GM18520 (cell line): Measurements from ENCODE around the gene PDCD1.
"Not testable (repeated sequence)": the region's sequence is repeated elsewhere in the genome, so short reads cannot be mapped to it uniquely, and the experiment has no call there.

Source experiments
- ATAC-seq: cut with Tn5 transposase; IDR thresholded peaks from one replicate; pipeline ENCODE4 v1.9.1; 2021; ENCODE audit not compliant: unreplicated experiment

The PDCD1 gene

DNA sequence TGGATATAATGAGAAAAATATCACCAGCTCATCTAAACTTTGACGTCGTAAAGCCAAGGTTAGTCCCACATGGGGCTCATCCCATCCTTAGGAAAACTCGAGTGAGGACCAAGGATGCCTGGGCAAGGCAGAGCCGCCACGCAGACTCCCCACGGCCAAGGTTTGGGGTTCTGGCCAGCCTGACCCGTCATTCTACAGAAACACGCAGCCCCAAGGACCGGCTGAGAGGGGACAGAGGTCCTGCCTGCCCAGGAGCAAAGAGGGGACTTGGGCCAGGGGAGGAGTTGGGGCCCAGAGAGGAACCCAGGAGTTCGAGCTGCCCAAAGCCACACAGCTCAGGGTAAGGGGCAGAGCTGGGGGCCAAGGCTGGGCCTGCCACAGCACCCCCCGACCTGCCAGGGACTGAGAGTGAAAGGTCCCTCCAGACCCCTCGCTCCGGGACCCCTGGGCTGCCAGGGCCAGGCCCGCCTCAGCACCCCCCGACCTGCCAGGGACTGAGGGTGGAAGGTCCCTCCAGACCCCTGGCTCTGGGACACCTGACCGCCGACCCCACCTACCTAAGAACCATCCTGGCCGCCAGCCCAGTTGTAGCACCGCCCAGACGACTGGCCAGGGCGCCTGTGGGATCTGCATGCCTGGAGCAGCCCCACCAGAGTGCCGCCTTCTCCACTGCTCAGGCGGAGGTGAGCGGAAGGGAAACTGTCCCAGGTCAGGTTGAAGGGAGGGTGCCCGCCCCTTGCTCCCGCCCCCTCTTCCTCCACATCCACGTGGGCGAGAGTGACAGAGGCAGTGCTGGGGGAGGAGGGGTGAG lies at the start of gene PDCD1:
PDCD1 (minus strand) TSS at position 689 of the 811 bp plus-strand sequence; CDS start at position 633, 56 bp downstream.
- no peak for ATAC-seq

GRCh38 chr2:241907831-241908230 lies 49.1 kb upstream of the PDCD1 start:
- not testable (repeated sequence) for ATAC-seq

DNA sequence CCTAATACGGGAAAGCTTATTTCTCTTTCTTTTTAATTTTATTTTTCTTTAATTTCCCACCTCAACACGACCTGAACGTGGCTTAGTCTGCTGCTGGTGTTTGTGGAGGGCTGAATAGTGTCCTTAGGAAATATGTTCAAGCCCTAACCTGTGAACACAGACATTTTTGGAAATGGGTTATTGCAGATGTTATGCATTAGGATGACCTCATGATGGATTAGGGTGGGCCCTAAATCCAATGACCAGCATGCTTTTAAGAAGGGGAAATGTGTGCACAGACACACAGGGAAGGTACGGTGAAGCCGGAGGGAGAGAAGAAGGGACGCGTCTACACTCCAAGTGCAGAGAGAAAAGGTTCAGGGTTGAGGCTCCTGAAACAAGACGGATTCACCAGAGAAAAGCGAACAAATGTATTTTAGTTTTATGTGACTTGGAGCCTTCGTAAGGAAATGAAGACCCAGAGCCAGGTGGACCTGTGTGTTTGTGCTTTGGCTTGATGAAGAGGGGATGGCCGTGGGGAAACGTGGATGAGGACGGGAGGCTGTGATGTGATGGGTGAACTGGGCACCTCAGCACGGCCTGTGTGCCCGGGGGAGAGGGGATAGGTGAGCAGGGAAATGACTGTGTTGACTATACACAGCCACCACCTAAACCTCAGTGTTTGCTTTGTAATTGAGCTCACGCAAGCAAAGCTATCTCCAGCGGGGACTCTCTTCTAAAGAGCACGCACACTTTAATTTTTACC lies 48.3 kb upstream of the PDCD1 start:
- ATAC-seq = no peak

DNA sequence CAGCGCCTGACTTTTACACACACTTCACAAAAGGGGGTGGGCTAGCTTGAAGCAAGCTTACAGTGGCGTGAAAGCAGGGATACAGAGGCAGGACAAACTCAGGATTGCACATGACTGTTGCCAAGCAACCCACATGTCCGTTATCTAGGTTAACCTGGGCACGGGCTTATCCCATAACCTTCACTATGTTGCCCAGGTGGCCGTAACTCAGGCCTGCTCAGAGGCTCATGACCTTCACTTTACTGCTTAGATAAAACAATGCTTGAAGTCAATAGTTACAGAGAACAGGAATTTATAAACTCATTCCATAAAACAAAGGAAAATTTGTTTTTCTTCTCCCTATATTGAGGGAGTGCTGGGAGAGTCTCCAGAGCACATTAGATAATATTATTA lies 47.7 kb upstream of the PDCD1 start:
- not testable (repeated sequence) for ATAC-seq

GRCh38 chr2:241905716-241906377 lies 47.2 kb upstream of the PDCD1 start:
- no peak for ATAC-seq

DNA sequence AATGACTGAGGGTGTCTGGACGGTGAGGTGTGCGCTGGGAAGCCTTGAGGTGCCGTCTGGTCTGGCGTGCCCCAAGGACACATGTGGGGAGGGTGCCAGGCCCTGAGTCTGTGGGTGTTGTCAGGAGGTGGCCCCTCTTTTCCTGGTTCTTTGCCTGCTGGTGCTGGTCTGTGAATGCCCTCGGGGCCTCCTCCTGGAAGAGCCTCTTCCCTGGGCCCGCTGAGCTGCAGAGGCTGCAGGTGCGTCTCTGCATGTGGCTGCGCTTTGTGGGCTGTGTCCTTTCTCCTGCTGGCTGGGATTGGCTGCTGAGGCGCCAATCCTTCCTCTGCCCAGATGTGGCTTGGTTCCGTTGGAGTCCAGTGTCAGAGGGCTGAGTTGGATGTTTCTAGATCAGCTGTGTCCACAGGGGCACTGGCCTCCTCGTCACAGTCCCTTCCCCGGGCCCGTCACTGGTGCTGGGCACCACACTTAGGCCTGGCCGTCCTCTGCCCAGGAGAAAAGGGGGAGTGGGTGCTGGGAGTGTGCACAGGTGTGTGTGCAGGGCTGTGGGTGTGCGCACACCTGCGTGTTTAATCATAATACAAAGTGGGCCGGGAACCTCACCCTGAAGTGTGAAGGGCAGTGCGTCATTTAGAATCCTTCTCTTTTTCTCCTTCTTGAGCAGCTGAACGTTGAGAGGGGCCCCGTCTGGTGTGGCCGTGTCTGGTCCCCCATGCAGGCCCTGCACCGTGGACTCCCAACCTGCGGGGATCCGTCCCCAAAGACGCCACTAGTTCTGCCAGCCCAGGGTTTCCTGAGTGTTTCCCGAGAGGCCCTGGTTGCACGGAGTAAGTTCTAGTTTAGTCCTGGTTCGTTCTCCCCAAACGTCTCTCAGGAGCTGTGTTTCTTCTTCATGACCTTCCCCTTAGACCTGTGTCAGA lies 46.4 kb upstream of the PDCD1 start:
- no peak for ATAC-seq

DNA sequence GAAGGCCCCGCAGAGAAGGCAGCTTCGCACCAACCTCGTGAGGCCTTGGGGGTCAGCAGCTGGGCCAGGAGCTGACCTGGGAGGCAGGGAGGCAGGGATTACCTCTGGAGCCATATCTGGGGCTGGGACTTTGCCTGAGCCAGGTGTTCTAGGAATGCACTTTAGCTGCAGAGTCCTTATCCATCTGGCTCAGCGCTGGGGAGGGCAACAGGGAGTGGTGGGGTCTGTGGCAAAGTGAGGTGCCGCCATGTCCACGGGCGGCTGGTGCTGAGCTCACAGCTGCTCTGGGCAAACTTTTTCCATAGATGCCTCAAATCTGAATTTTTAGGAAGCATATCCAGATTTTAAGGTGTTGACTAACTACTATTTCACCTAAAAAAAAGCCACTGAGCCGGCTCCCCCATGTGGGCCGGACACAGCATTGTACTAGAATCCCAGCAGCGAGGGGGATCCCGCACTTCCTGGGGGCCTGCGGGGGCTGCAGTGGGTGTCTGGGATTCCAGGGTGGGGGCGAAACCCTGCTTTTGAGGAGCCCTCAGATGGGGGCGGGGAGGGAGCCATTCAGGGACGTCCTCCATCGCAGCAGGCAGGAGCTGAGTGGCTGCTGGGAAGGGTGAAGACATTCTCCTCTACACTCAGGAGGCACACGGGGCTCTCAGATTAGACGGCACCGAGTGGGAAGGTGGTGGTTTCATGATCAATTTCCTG lies 45.5 kb upstream of the PDCD1 start:
- ATAC-seq = no peak

GRCh38 chr2:241903121-241904010 lies 44.7 kb upstream of the PDCD1 start:
- no peak for ATAC-seq

GRCh38 chr2:241902357-241902991 lies 43.8 kb upstream of the PDCD1 start:
- no peak for ATAC-seq

- no peak for ATAC-seq
Observed at GRCh38 chr2:241901500-241902351, 43.0 kb upstream of the PDCD1 start.

DNA sequence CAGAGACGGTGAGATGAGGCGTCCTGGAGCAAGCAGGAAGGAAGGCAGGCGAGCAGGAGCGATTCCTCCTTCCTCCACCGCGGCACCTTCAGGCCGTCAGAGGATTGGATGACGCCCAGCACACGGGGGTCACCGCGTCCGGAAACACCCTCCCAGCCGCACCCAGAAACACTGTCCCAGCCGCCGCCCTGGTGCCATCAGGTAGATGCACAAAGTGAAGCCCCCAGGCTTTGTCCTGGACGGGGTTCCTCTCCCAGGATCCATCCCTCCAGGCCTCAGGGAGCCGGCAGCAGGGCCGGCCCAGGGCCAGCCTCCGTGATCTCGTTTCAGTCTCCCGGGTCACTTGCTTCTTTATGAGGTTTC lies 42.3 kb upstream of the PDCD1 start:
- ATAC-seq = no peak

- no peak for ATAC-seq
Observed at GRCh38 chr2:241900251-241901017, 41.7 kb upstream of the PDCD1 start.

- ATAC-seq = no peak
Observed at GRCh38 chr2:241898463-241899270, 40.0 kb upstream of the PDCD1 start.

- ATAC-seq = no peak
Observed at GRCh38 chr2:241897231-241897916, 38.7 kb upstream of the PDCD1 start.

DNA sequence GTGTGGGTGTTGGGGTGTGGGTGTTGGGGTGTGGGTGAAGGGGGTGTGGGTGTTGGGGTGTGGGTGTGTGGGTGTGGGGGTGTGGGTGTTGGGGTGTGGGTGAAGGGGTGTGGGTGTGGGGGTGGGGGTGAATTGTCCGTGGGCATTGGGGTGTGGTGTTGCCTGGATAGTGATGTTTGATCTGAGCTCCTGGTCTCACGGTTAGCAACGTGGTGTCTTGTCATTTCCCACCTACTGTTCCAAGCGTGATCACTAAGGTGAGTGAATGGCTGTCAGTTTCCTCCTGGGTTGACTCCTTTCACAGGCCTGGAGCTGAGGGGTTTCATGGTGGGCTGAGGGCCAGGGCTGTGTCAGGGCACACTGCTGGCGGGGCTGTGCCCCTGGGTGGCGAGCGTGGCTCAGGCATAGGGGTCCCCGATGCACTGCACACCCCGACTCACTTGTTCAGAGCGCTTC lies 38.1 kb upstream of the PDCD1 start:
- no peak for ATAC-seq
